Suprapubic skin (tissue), 4 donors: ENCODE results near the gene UGT3A2.

Experiments used
- EP300 ChIP-seq: sonication (generic); formaldehyde crosslinking; IDR thresholded peaks from one replicate; pipeline ENCODE4 v1.6.1; 2017; ENCODE audit warnings: antibody characterized with exemption
- POLR2A ChIP-seq, 2 donors: fragments of 450-650 bp; IDR thresholded peaks; one replicate each; pipeline ENCODE4 v1.6.1; 2017; ENCODE audit warnings: antibody characterized with exemption in 2 of 2, mild to moderate bottlenecking in 2 of 2, moderate library complexity in 2 of 2
- POLR2AphosphoS5 ChIP-seq, 3 donors: sonication (generic); formaldehyde crosslinking; IDR thresholded peaks; one replicate each; pipeline ENCODE4 v1.6.1; 2017; ENCODE audit warnings: antibody characterized with exemption in 3 of 3
- TF ChIP-seq, protein P1 (sequence below), 2 donors: fragments of 200-600 bp in 1 of 2; fragments of 450-650 bp in 1 of 2; sonication (generic) in 1 of 2; IDR thresholded peaks; one replicate each; pipeline ENCODE4 v1.5.1; 2016 to 2019; ENCODE audit warnings: antibody characterized with exemption in 2 of 2, mild to moderate bottlenecking in 1 of 2, moderate library complexity in 1 of 2

DNA sequence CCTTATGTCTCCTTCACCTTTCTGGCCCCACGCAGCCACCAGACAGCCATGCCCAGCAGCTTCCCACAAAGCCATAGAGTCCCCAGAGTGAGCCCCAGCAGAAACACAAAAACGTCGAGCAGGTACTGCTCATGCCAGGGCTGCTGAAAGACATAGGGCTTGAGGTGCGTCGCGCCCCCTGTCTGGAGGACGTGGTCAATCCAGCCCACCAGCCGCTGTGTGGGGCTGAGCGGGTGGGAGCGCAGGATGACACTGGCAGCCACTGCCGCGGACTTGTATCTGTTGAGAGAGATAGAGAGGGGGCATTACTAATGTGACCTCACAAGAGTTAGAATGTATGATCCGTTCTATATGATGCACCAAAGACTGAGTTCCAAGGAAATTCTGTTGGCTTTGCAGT is 31.0 kb downstream of the UGT3A2 start:
- TF ChIP-seq, protein P1, sequence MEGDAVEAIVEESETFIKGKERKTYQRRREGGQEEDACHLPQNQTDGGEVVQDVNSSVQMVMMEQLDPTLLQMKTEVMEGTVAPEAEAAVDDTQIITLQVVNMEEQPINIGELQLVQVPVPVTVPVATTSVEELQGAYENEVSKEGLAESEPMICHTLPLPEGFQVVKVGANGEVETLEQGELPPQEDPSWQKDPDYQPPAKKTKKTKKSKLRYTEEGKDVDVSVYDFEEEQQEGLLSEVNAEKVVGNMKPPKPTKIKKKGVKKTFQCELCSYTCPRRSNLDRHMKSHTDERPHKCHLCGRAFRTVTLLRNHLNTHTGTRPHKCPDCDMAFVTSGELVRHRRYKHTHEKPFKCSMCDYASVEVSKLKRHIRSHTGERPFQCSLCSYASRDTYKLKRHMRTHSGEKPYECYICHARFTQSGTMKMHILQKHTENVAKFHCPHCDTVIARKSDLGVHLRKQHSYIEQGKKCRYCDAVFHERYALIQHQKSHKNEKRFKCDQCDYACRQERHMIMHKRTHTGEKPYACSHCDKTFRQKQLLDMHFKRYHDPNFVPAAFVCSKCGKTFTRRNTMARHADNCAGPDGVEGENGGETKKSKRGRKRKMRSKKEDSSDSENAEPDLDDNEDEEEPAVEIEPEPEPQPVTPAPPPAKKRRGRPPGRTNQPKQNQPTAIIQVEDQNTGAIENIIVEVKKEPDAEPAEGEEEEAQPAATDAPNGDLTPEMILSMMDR (IDR thresholded peaks at IDR 0.05), result no peak
- TF ChIP-seq POLR2AphosphoS5 (IDR thresholded peaks at IDR 0.05) (no peak), POLR2A (IDR thresholded peaks at IDR 0.05) (no peak), EP300 (no peak)
